Measurements from ENCODE around the gene USP4.

DNA sequence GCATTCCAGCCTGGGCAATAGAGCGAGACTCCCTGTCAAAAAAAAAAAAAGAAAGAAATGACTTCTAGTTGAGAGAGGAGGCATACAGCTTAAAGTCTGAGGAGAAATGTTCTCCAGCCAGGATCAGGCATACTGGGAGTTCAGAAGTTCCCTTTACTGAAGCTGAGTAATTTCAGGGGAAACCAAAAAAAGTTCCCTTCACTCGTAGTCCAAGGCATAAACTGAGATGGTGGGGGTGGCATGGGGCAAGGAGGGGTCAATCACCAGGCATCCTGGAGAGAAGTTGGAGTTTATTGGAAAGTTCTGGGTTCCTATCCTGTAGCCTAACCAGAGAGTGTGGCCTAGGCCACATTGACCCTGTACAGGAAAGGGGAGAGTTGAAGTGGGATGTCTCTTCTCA is 12.4 kb upstream of the USP4 start:
- TF ChIP-seq, protein P1, sequence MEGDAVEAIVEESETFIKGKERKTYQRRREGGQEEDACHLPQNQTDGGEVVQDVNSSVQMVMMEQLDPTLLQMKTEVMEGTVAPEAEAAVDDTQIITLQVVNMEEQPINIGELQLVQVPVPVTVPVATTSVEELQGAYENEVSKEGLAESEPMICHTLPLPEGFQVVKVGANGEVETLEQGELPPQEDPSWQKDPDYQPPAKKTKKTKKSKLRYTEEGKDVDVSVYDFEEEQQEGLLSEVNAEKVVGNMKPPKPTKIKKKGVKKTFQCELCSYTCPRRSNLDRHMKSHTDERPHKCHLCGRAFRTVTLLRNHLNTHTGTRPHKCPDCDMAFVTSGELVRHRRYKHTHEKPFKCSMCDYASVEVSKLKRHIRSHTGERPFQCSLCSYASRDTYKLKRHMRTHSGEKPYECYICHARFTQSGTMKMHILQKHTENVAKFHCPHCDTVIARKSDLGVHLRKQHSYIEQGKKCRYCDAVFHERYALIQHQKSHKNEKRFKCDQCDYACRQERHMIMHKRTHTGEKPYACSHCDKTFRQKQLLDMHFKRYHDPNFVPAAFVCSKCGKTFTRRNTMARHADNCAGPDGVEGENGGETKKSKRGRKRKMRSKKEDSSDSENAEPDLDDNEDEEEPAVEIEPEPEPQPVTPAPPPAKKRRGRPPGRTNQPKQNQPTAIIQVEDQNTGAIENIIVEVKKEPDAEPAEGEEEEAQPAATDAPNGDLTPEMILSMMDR (IDR thresholded peaks at IDR 0.05; ENCODE audit: low read depth, low read length, poor library complexity, severe bottlenecking) = no peak
- no peak for TF ChIP-seq EZH2phosphoT487 (IDR thresholded peaks at IDR 0.05; ENCODE audit: borderline replicate concordance, low read length)
